Measurements from ENCODE around the gene NAT10. TPM values are rescaled to one million over a fixed set of nuclear protein-coding genes. Genes with fewer than 3 reads are reported as not detected.

NAT10 gene
- total and polyA plus RNA-seq, 2 experiments from 2014 or later = 44.1 to 58.8 TPM

- no peaks in the 10 kb centered on the region for H3K27me3 Mint-ChIP-seq (ENCODE audit: insufficient read depth, low read depth, poor library complexity)
- Histone ChIP-seq H3K4me3 (no peak overlapping the region), H3K27ac (ENCODE audit: low read depth) (no peak overlapping the region), H3K4me2 (no peak overlapping the region), H4K20me1 (replicated peaks; ENCODE audit: insufficient read depth) (peaks cover 10% of the 10 kb centered on the region), H3K9me2 (ENCODE audit: insufficient read depth) (no peaks in the 10 kb centered on the region), H2AFZ (no peak overlapping the region), H3F3A (replicated peaks; ENCODE audit: low read depth) (no peaks in the 10 kb centered on the region), H3K27me3 (ENCODE audit: insufficient read depth) (no peaks in the 10 kb centered on the region), H3K36me3 (ENCODE audit: insufficient read depth) (peaks cover 77% of the 10 kb centered on the region), H3K79me2 (replicated peaks; ENCODE audit: insufficient read depth) (peaks cover 18% of the 10 kb centered on the region), H3K4me1 (ENCODE audit: insufficient read depth) (no peaks in the 10 kb centered on the region)
- peaks cover 84% of the 10 kb centered on the region for H3K36me3 Mint-ChIP-seq (ENCODE audit: low read depth)
- no peaks in the 10 kb centered on the region for H3K4me1 Mint-ChIP-seq
- H3K9me3 Mint-ChIP-seq = no peaks in the 10 kb centered on the region
- TF ChIP-seq ZNF331 (CRISPR knock-in tag; IDR thresholded peaks at IDR 0.05; ENCODE audit: low read depth) = no peak
- no peak for TF ChIP-seq EZH2 (IDR thresholded peaks at IDR 0.05; ENCODE audit: low read depth, unreplicated experiment)
- TF ChIP-seq JUNB (IDR thresholded peaks at IDR 0.05; ENCODE audit: unreplicated experiment) = no peak
- TF ChIP-seq ZNF462 (CRISPR knock-in tag; IDR thresholded peaks at IDR 0.05) = no peak
- no peak for TF ChIP-seq NANOG (IDR thresholded peaks at IDR 0.05; ENCODE audit: borderline replicate concordance)
- no peak for TF ChIP-seq POLR2AphosphoS5 (IDR thresholded peaks at IDR 0.05; ENCODE audit: low read depth)
- TF ChIP-seq ETS1 (IDR thresholded peaks at IDR 0.05) = no peak
- no peak for TF ChIP-seq CTCF (conservative IDR thresholded peaks at IDR 0.05; ENCODE audit: low read depth in 2 of 2)
- no peak for TF ChIP-seq EZH2phosphoT487 (IDR thresholded peaks at IDR 0.05; ENCODE audit: unreplicated experiment)
- no peak for TF ChIP-seq CREB1 (CRISPR knock-in tag; IDR thresholded peaks at IDR 0.05; ENCODE audit: low read depth)
- no peak for TF ChIP-seq STAT1 (IDR thresholded peaks at IDR 0.05; ENCODE audit: unreplicated experiment)
- no peak for TF ChIP-seq REST (IDR thresholded peaks at IDR 0.05; ENCODE audit: unreplicated experiment)
- no peak for TF ChIP-seq ZNF114 (CRISPR knock-in tag; IDR thresholded peaks at IDR 0.05)
- H3K27ac Mint-ChIP-seq = no peak overlapping the region
- no peak overlapping the region for H3K4me3 Mint-ChIP-seq
- DNase-seq (ENCODE audit: low spot score) = no peak
- ATAC-seq = no peak
Measured at GRCh38 chr11:34111722-34112270, 6.4 kb downstream of the NAT10 start.
